ENCODE results near the gene SUPV3L1.
"Not testable (repeated sequence)": the region's sequence is repeated elsewhere in the genome, so short reads cannot be mapped to it uniquely, and the experiment has no call there.

DNA sequence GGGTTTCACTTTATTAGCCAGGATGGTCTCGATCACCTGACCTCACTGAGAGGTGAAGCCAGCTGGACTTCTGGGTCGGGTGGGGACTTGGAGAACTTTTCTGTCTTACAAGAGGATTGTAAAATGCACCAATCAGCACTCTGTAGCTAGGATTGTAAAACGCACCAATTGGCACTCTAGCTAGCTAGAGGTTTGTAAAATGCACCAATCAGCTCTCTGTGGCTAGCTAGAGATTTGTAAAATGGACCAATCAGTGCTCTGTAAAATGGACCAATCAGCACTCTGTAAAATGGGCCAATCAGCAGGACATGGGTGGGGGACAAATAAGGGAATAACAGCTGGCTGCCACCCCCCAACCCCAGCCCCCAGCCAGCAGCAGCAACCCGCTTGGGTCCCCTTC is 4.7 kb upstream of the SUPV3L1 start:
- TF ChIP-seq, protein P1, sequence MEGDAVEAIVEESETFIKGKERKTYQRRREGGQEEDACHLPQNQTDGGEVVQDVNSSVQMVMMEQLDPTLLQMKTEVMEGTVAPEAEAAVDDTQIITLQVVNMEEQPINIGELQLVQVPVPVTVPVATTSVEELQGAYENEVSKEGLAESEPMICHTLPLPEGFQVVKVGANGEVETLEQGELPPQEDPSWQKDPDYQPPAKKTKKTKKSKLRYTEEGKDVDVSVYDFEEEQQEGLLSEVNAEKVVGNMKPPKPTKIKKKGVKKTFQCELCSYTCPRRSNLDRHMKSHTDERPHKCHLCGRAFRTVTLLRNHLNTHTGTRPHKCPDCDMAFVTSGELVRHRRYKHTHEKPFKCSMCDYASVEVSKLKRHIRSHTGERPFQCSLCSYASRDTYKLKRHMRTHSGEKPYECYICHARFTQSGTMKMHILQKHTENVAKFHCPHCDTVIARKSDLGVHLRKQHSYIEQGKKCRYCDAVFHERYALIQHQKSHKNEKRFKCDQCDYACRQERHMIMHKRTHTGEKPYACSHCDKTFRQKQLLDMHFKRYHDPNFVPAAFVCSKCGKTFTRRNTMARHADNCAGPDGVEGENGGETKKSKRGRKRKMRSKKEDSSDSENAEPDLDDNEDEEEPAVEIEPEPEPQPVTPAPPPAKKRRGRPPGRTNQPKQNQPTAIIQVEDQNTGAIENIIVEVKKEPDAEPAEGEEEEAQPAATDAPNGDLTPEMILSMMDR (IDR thresholded peaks at IDR 0.05): not testable (repeated sequence)
- not testable (repeated sequence) for TF ChIP-seq POLR2A, POLR2AphosphoS5 (IDR thresholded peaks at IDR 0.05)

Measured in breast epithelium (tissue), 3 donors.